HG03108 (cell line): ENCODE data around the gene ZBTB7C.

Experiments
- ATAC-seq: cut with Tn5 transposase; IDR thresholded peaks from one replicate; pipeline ENCODE4 v1.9.1; 2021; ENCODE audit warnings: moderate library complexity; ENCODE audit not compliant: unreplicated experiment

The ZBTB7C gene

DNA sequence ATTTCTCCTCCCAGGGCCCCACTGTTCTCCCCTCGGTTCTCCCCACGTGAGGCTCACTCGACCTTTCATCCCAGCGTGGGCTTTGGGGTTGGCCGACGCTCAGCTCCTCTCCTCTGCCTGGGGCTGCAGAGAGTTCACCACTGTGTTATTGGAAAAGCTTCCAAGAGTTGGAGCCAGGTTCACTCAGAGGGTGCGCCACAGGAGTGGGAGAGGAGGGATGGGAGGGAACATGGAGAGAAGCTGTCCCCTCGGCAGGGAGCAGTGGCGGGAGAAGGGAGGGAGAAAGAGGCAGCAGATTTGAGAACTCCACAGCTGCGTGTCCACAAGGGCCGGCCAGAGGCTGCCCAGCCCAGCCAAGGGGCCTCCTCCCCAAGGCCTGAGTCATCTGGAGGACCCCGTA is 281.6 kb downstream of the ZBTB7C start:
- no peak for ATAC-seq

- no peak for ATAC-seq
These were observed 282.9 kb downstream of the ZBTB7C start for GRCh38 chr18:48126240-48126639.

- ATAC-seq = no peak
These were observed 283.5 kb downstream of the ZBTB7C start for GRCh38 chr18:48125724-48126123.

GRCh38 chr18:48124857-48125626 is 284.1 kb downstream of the ZBTB7C start:
- ATAC-seq = no peak

DNA sequence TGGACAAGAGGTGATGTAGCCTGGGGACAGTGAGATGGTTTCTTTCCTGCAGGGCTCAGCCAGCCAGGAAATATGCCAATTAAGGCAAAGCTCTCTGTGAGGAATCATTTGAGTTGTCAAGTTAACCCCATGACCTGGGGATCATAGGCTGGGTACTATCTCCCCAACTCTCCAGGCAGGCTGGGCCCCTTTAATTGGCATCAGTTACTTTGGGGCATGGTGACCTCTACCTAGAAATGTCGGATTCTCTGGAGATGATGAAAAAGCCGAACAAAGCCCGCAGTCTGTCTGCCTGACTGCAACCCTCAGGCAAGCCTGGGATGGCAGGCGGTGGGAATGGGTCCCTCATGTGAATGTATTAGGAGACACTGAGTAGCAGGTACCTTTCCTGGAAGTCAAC is 285.2 kb downstream of the ZBTB7C start:
- no peak for ATAC-seq

GRCh38 chr18:48123324-48123723 is 285.9 kb downstream of the ZBTB7C start:
- no peak for ATAC-seq

DNA sequence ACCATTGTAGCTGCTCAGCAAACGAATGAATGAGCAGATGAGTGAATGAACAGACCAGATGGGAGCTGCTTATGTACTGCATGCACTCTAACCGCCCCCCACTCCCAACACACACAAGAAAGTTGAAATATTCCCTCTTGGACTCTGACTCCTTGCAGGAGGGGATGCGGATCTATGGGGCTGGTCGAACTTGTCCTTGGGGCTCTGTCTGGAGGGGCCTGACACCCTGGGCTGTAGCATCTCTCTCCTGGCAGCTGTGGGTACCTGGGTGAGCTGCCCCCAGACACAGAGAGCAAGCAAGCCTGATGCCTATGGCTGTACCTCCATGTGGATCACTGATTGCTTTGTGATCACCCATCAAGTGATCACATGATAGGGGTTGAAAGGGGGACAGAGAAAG is 286.4 kb downstream of the ZBTB7C start:
- no peak for ATAC-seq

GRCh38 chr18:48122376-48122775 is 286.8 kb downstream of the ZBTB7C start:
- no peak for ATAC-seq

- ATAC-seq = no peak
These were observed 287.4 kb downstream of the ZBTB7C start for GRCh38 chr18:48121752-48122151.

DNA sequence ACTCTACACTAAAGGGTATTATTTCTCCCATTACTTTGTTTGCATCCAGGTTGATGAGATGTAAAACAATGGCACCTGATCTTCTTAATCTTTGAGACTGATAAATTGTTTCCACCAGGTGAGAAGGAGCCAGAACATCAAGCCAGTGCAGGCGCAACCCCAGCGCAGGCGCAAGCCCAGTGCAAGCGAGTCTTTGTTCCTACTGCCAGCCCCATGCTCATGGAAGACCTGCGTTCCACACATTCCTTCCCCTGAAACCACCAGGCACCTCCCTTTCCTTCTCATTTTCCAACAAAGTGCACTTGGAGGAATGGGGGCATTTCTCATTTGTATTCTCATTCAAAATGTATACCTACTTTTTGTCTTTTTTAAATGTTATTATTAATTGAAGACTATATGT is 290.0 kb downstream of the ZBTB7C start:
- no peak for ATAC-seq

- ATAC-seq = no peak
These were observed 292.1 kb downstream of the ZBTB7C start for GRCh38 chr18:48116873-48117630.

DNA sequence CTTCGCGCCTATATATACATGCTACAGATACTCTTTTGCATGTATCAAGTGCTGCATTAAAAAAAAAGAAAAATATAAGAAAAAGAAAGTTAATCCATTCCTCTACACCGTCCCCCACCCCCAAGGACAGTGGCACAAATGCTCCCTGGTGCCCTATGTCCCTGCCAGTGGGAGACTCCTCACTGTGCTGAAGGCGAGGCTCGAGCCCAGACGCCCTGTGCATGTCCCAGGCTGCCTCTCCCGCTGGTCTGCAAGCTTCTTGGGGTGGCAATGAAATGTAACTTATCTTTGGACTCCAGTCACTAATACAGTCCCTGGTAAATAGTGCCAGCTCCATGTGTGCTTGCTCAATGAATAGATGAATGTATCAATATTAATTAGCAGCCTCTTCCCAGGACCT is 293.2 kb downstream of the ZBTB7C start:
- ATAC-seq = no peak

GRCh38 chr18:48113691-48114090 is 295.5 kb downstream of the ZBTB7C start:
- ATAC-seq = no peak

- ATAC-seq = no peak
These were observed 297.6 kb downstream of the ZBTB7C start for GRCh38 chr18:48111587-48111986.

- ATAC-seq = no peak
These were observed 298.4 kb downstream of the ZBTB7C start for GRCh38 chr18:48110797-48111196.

GRCh38 chr18:48109961-48110493 is 299.2 kb downstream of the ZBTB7C start:
- ATAC-seq = no peak

- no peak for ATAC-seq
These were observed 301.0 kb downstream of the ZBTB7C start for GRCh38 chr18:48108136-48108535.

- ATAC-seq = no peak
These were observed 302.0 kb downstream of the ZBTB7C start for GRCh38 chr18:48106976-48107781.

GRCh38 chr18:48106498-48106897 is 302.7 kb downstream of the ZBTB7C start:
- no peak for ATAC-seq

DNA sequence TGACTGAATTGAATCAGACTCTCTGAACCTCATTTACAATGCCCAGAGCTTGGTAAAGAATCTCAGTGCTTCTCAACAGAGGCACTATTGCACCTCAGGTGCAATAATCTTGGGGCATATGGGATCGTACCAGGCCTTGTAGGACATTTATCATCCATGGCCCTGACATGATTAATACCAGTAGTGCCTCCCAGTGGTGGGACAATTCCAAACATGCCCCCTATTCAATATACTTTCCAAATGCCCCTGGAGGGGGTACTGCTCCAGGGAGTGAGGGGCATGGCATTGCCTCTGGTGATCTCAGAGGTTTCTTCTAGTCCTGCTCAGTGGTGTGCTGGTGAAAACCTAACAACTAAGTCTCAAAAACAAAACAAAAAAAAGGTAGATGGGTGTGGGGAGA is 303.9 kb downstream of the ZBTB7C start:
- no peak for ATAC-seq

DNA sequence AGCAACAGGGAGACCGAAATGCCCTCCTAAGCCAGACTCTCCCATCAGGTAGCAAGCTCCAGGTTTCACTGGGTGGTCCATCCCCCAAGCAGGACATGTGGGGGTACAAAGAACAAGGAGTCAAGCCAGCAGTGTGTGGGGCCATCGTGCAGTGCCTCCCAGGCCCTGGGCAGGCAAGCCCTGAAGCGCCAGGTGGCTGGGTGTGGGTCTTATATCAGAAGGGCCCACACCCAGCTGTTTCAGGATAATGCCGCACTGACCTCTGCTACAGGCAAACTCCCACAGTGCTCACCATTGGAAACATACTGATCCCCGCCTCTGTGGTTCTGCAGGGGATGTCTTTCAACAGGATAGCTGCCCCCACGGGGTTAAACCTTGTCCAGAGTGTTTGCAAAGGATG is 304.5 kb downstream of the ZBTB7C start:
- ATAC-seq = no peak
